Measurements from ENCODE around the gene TBC1D17. TPM values are rescaled to one million over a fixed set of nuclear protein-coding genes. Genes with fewer than 3 reads are reported as not detected.
A peak's percentile ranks its signal among the peaks of the same experiment; 100 is the strongest.

Gene TBC1D17
- total and polyA plus RNA-seq, 7 experiments from 2014 or later, result 11.6 to 106 (median 50.7) TPM

DNA sequence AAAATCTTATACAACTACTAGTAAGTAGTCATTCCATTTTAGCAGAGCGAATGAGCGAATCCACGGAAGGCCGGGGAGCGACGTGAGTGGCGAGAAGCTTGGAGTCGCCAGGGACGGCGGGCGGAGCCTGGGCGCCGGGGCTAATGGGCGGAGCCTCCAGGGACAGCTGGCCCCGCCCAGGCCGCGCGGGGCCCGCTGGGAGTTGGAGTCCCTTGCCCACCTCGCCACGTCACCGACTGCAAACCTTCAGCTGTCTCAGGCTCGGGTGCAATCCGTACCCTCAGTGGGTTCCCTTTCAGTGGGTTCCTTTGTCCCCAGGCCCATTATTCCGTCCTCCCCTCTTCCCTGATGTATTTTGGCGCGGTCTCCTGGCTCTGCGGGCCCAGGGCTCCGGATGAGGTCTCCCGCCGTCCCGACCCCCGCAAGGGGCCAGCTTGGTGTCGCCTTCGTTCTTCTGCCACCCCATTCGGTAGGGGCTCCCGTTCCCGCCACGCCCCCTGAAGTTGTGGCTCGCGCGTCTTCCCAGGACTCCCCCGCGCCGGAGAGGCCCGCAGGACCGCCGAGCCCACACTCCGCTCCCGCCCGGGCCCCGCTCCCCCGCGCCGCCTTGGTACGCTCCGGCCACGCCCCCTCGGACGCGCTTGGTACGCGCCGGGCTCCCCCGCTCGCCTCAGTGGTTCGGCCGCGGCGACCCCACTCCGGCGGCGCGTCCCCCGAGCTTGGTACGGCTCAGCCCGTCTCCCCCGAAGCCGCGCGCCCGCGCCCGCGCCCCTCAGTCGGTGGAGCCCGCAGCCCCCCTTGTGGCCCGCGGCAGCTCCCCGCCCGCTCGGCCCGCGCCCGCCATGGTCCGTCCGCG, 26.8 kb upstream of the TBC1D17 start, which contains the start of gene PTOV1:
Gene PTOV1, plus strand, starts transcription at position 673 of the 856 bp plus-strand sequence.
- peaks cover 0 to 10% (median 4%) of the 10 kb centered on the region in 5 donors for H3K36me3 Mint-ChIP-seq
- Histone ChIP-seq H3K4me3 (ENCODE audit: low read length) (peak within 1 kb of the TSS; percentile 89), H3K36me3 (ENCODE audit: control insufficient read depth in 2 of 3, insufficient read depth in 3 of 3, low read length in 3 of 3) (peaks cover 0 to 20% (median 0%) of the 10 kb centered on the region in 3 experiments), H3K27ac (ENCODE audit: low read depth, low read length) (peak within 1 kb of the TSS; percentile 99), H3K4me1 (ENCODE audit: control insufficient read depth in 2 of 2, insufficient read depth in 2 of 2, low read length in 2 of 2) (peaks cover 7 to 25% of the 10 kb centered on the region in 2 donors), H3K27me3 (ENCODE audit: control insufficient read depth in 2 of 2, insufficient read depth in 2 of 2, low read length in 2 of 2) (no peaks in the 10 kb centered on the region), H3K9me3 (ENCODE audit: control insufficient read depth in 2 of 3, low read length in 3 of 3) (no peaks in the 10 kb centered on the region)
- H3K9me3 Mint-ChIP-seq, result peaks cover 0 to 10% (median 3%) of the 10 kb centered on the region in 11 donors
- ChIA-PET POLR2A (interaction anchor here (0.8 to 4.5 kb wide), 22 partner anchors 8 to 1521 kb away, joined by 3 to 39 read pairs (median 4); partner anchors contain the start of genes AKT1S1, BCL2L12, FUZ and GYS1), CTCF (interaction anchor here (0.8 kb wide), 1 partner anchor 26 kb away, joined by 3 read pairs; the partner anchor contains the start of gene AKT1S1)
- peaks cover 22 to 37% (median 33%) of the 10 kb centered on the region in 7 donors for H3K4me1 Mint-ChIP-seq
- peak within 1 kb of the TSS; percentile 85 to 98 (median 95) for H3K27ac Mint-ChIP-seq
- DNase-seq (peak; percentile 78 to 97 (median 88)), ATAC-seq (peak; percentile 93)
- intact Hi-C loops (cut with micrococcal nuclease), result loop anchor here (1.0 to 2.0 kb wide), 10 partner anchors 17 to 270 kb away; partner anchors contain the start of genes AKT1S1 (in 2 of the 2), ATF5 (in 2 of the 2), FUZ (in 2 of the 2) and MED25 (in 2 of the 2)
- peak within 1 kb of the TSS; percentile 91 to 96 (median 92) for H3K4me3 Mint-ChIP-seq
- peaks cover 0 to 11% (median 0%) of the 10 kb centered on the region in 5 donors for H3K27me3 Mint-ChIP-seq

DNA sequence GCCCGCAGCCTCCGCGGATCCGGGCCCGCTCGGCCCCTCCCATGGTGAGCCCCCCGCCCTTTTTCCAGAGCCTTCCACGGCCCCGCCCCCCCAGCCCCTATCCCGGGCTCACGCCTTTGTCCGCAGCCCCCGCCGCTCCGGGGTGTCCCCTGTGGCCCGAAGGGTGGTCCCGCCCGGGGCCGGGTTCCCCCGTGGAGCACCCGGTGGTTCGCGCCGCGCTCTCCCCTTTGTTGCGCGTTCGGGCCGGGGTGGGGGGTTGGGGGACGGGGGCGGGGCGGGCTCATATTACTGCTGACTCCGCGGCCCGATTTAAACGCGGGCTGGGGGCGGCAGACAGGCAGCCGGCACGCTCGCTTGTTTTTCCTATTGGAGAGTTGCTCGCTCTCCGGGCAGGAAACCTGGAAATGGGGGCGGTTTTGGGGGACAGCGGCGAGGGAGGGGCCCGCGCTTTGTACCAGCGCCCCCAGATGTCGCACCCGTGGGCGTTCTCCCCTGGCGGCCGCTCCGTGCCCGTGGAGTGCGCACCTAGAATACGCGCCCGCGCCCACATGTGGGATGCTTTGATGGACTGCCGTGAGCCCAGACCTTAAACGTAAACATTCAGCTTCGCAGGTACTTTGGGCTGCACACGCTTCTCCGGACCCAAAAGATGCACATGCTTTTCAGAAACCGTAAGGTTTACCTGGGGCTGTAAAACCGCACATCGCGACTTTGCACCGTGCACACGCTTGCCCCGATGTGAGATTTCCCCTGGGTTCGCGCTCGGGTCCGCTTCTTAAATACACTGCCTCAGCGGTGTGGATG, 25.8 kb upstream of the TBC1D17 start:
- Histone ChIP-seq H3K4me3 (ENCODE audit: low read length) (peak overlapping the region; percentile 46), H3K4me1 (ENCODE audit: control insufficient read depth in 2 of 2, insufficient read depth in 2 of 2, low read length in 2 of 2) (peaks cover 7 to 25% of the 10 kb centered on the region in 2 donors), H3K36me3 (ENCODE audit: control insufficient read depth in 2 of 3, insufficient read depth in 3 of 3, low read length in 3 of 3) (peaks cover 0 to 29% (median 0%) of the 10 kb centered on the region in 3 experiments), H3K9me3 (ENCODE audit: control insufficient read depth in 2 of 3, low read length in 3 of 3) (no peaks in the 10 kb centered on the region), H3K27ac (ENCODE audit: low read depth, low read length) (peak overlapping the region; percentile 99), H3K27me3 (ENCODE audit: control insufficient read depth in 2 of 2, insufficient read depth in 2 of 2, low read length in 2 of 2) (no peaks in the 10 kb centered on the region)
- POLR2A ChIA-PET, result interaction anchor here (0.7 to 4.5 kb wide), 17 partner anchors 9 to 1522 kb away, joined by 3 to 39 read pairs (median 4); partner anchors contain the start of genes AKT1S1, BCL2L12, FUZ and IRF3
- peaks cover 0 to 10% (median 3%) of the 10 kb centered on the region in 11 donors for H3K9me3 Mint-ChIP-seq
- peak; percentile 12 for ATAC-seq
- peaks cover 0 to 10% (median 4%) of the 10 kb centered on the region in 5 donors for H3K36me3 Mint-ChIP-seq
- peaks cover 0 to 11% (median 0%) of the 10 kb centered on the region in 5 donors for H3K27me3 Mint-ChIP-seq
- H3K4me1 Mint-ChIP-seq, result peaks cover 22 to 37% (median 33%) of the 10 kb centered on the region in 7 donors
- CTCF ChIA-PET, result no interaction called here
- peak overlapping the region; percentile 65 to 93 (median 87) for H3K27ac Mint-ChIP-seq
- intact Hi-C loops (cut with micrococcal nuclease), result loop anchor here (1.0 to 2.0 kb wide), 4 partner anchors 16 to 271 kb away; partner anchors contain the start of genes NOSIP (in 2 of the 2), PRRG2 (in 2 of the 2), ATF5 (in 1 of the 2) and NUP62 (in 1 of the 2)
- DNase-seq, result peak in 5 of 9 donors; percentile 33 to 40 (median 38)
- H3K4me3 Mint-ChIP-seq, result peak overlapping the region; percentile 74 to 93 (median 88)

DNA sequence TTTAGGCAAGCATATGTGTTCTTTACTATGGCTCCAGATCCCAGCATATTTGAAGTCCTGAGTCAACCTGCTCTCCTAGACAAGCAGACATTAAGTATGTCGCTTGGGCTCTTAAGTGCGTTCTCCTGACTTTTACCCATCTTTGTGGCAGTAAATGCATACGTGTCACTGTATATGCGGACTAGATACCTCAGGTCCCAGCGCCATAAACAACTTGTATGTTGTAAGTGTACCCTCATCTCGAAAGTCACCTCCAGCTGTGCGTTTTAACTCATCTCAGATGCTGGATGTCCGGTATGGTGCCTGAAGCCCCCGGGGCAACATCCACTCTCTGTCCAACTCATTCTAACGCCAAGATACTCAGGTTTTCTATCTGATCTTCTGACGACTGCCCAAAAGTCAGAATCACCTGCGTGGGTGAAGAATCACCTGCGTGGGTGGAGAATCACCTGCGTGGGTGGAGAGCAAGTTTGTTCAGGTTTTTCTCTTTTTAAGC, 24.8 kb upstream of the TBC1D17 start:
- POLR2A ChIA-PET, result interaction anchor here (0.7 to 4.5 kb wide), 6 partner anchors 11 to 41 kb away, joined by 3 to 39 read pairs (median 6); partner anchors contain the start of genes FUZ and PNKP

DNA sequence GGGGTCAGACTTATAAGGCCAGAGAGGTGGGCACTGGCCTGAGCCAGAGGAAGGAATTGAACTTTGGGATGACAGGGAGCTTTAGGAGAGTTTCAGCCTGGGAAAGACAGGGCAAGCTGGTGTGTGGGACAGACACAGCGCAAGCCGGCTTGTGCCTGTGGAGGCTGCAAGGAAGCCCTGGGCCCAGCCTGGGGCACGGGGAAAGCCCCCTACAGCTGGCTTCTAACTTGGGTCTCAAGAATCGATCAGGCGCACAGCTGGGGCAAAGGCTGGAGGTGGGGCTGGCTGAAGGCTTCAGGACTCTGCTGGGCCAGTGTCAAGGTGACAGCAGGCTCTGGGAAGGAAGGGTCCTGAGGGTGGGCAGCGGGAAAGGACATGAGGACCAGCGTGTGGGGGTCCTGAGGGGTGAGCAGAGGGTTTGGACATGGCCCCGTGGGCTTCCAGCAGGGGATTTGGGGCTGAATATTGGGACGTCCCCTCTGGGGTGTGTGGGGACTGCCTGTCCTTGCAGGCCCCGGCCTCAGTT, 23.6 kb upstream of the TBC1D17 start:
- ChIA-PET CTCF (interaction anchor here (0.6 to 0.8 kb wide), 2 partner anchors 10 kb away, joined by 3 read pairs; no protein-coding TSS in a partner anchor), POLR2A (interaction anchor here (1.0 to 2.3 kb wide), 4 partner anchors 10 to 23 kb away, joined by 3 to 15 read pairs (median 6); partner anchors contain the start of genes AKT1S1 and TBC1D17)
- Histone ChIP-seq H3K4me1 (ENCODE audit: control insufficient read depth in 2 of 2, insufficient read depth in 2 of 2, low read length in 2 of 2) (peaks cover 7 to 17% of the 10 kb centered on the region in 2 donors), H3K4me3 (ENCODE audit: low read length) (no peak overlapping the region), H3K27ac (ENCODE audit: low read depth, low read length) (no peak overlapping the region), H3K36me3 (ENCODE audit: control insufficient read depth in 2 of 3, insufficient read depth in 3 of 3, low read length in 3 of 3) (peaks cover 0 to 52% (median 3%) of the 10 kb centered on the region in 3 experiments), H3K27me3 (ENCODE audit: control insufficient read depth in 2 of 2, insufficient read depth in 2 of 2, low read length in 2 of 2) (no peaks in the 10 kb centered on the region), H3K9me3 (ENCODE audit: control insufficient read depth in 2 of 3, low read length in 3 of 3) (no peaks in the 10 kb centered on the region)
- H3K9me3 Mint-ChIP-seq, result peaks cover 0 to 9% (median 2%) of the 10 kb centered on the region in 11 donors
- DNase-seq (no peak), ATAC-seq (no peak)
- peaks cover 0 to 9% (median 0%) of the 10 kb centered on the region in 5 donors for H3K27me3 Mint-ChIP-seq
- peak overlapping the region in 6 of 10 donors; percentile 27 to 93 (median 38) for H3K4me3 Mint-ChIP-seq
- peaks cover 0 to 8% (median 3%) of the 10 kb centered on the region in 5 donors for H3K36me3 Mint-ChIP-seq
- H3K4me1 Mint-ChIP-seq, result peaks cover 21 to 32% (median 24%) of the 10 kb centered on the region in 7 donors
- peak overlapping the region in 4 of 9 donors; percentile 16 to 93 (median 90) for H3K27ac Mint-ChIP-seq
- intact Hi-C loops (cut with micrococcal nuclease), result no loop called here

More for the DNA sequence above, 24.8 kb upstream of the TBC1D17 start:
- CTCF ChIA-PET, result no interaction called here
- Histone ChIP-seq H3K9me3 (ENCODE audit: control insufficient read depth in 2 of 3, low read length in 3 of 3) (no peaks in the 10 kb centered on the region), H3K4me3 (ENCODE audit: low read length) (peak overlapping the region; percentile 46), H3K36me3 (ENCODE audit: control insufficient read depth in 2 of 3, insufficient read depth in 3 of 3, low read length in 3 of 3) (peaks cover 0 to 39% (median 3%) of the 10 kb centered on the region in 3 experiments), H3K27ac (ENCODE audit: low read depth, low read length) (peak overlapping the region; percentile 59), H3K27me3 (ENCODE audit: control insufficient read depth in 2 of 2, insufficient read depth in 2 of 2, low read length in 2 of 2) (no peaks in the 10 kb centered on the region), H3K4me1 (ENCODE audit: control insufficient read depth in 2 of 2, insufficient read depth in 2 of 2, low read length in 2 of 2) (peaks cover 7 to 25% of the 10 kb centered on the region in 2 donors)
- Mint-ChIP-seq H3K27ac (peak overlapping the region; percentile 43 to 93 (median 85)), H3K36me3 (peaks cover 0 to 10% (median 4%) of the 10 kb centered on the region in 5 donors), H3K9me3 (peaks cover 0 to 10% (median 2%) of the 10 kb centered on the region in 11 donors), H3K4me1 (peaks cover 22 to 36% (median 33%) of the 10 kb centered on the region in 7 donors), H3K4me3 (peak overlapping the region; percentile 74 to 93 (median 88)), H3K27me3 (peaks cover 0 to 9% (median 0%) of the 10 kb centered on the region in 5 donors)
- no peak for DNase-seq
- intact Hi-C loops (cut with micrococcal nuclease), result no loop called here
- no peak for ATAC-seq

DNA sequence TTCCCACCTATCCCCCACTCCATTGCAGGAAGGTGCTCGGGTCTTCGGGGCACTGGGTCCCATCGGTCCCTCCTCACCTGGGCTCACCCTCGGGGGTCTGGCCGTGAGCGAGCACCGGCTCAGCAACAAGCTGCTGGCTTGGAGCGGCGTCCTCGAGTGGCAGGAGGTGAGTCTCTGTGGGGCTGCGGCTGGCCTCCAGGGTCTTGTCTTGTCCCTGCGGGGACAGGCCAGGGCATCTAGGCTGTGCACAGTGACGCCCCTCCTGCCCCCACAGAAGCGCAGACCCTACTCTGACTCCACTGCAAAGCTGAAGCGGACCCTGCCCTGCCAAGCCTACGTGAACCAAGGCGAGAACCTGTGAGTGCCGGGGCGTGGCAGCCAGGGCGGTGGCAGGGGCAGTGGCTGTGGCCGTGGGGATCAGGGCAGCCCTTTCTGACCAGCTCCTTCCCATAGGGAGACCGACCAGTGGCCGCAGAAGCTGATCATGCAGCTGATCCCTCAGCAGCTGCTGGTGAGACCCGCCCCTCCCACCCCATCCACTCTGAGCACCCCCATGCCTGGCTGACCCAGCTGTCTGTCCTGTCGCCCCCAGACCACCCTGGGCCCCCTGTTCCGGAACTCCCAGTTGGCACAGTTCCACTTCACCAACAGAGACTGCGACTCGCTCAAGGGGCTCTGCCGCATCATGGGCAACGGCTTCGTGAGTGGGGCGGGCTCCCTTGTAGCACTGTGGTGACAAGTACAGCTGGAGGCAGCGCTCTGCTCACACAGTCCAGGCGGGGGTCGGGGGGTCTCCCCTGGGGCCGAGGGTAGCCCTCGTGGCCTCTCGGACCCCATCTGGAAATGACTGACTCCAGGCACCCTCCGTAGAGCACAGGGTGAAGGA, 22.9 kb upstream of the TBC1D17 start:
- Histone ChIP-seq H3K27ac (ENCODE audit: low read depth, low read length) (no peak overlapping the region), H3K27me3 (ENCODE audit: control insufficient read depth in 2 of 2, insufficient read depth in 2 of 2, low read length in 2 of 2) (no peaks in the 10 kb centered on the region), H3K4me1 (ENCODE audit: control insufficient read depth in 2 of 2, insufficient read depth in 2 of 2, low read length in 2 of 2) (peaks cover 7 to 17% of the 10 kb centered on the region in 2 donors), H3K4me3 (ENCODE audit: low read length) (no peak overlapping the region), H3K36me3 (ENCODE audit: control insufficient read depth in 2 of 3, insufficient read depth in 3 of 3, low read length in 3 of 3) (peaks cover 0 to 55% (median 3%) of the 10 kb centered on the region in 3 experiments), H3K9me3 (ENCODE audit: control insufficient read depth in 2 of 3, low read length in 3 of 3) (no peaks in the 10 kb centered on the region)
- intact Hi-C loops (cut with micrococcal nuclease), result no loop called here
- POLR2A ChIA-PET, result interaction anchor here (1.0 to 2.3 kb wide), 5 partner anchors 11 to 22 kb away, joined by 3 to 15 read pairs (median 5); partner anchors contain the start of genes AKT1S1 and TBC1D17
- Mint-ChIP-seq H3K4me1 (peaks cover 20 to 28% (median 22%) of the 10 kb centered on the region in 7 donors), H3K36me3 (peaks cover 0 to 7% (median 0%) of the 10 kb centered on the region in 5 donors), H3K27me3 (peaks cover 0 to 9% (median 0%) of the 10 kb centered on the region in 5 donors), H3K4me3 (no peak overlapping the region), H3K27ac (no peak overlapping the region), H3K9me3 (peaks cover 0 to 6% (median 0%) of the 10 kb centered on the region in 11 donors)
- no peak for DNase-seq
- ATAC-seq, result no peak
- CTCF ChIA-PET, result interaction anchor here (0.8 kb wide), 1 partner anchor 10 kb away, joined by 3 read pairs; no protein-coding TSS in a partner anchor
